Activated T-helper 2 cell treated with anti-CD3 and anti-CD28 coated beads, Interferon-gamma antibody, Interleukin-2, Interleukin-4, amounts not matched to agents 10 μg/mL and 5 μg/mL and 100 μg/mL, durations not matched to agents 14 hours and 24 hours and 36 hours (primary cell): ENCODE data around the gene TMEM106A. TPM values are rescaled to one million over a fixed set of nuclear protein-coding genes. Genes with fewer than 3 reads are reported as not detected.
"Not testable (repeated sequence)": the region's sequence is repeated elsewhere in the genome, so short reads cannot be mapped to it uniquely, and the experiment has no call there.

ENCODE experiments used
- DNase-seq: peaks from one replicate; pipeline ENCODE4 v3.0.0; 2021; ENCODE audit warnings: low spot score
- H3K27ac Mint-ChIP-seq: one replicate; pipeline ENCODE4 v1.8.0; 2021; ENCODE audit warnings: mixed read lengths
- H3K27me3 Mint-ChIP-seq: one replicate; pipeline ENCODE4 v1.8.0; 2021; ENCODE audit warnings: low read depth, mixed read lengths
- H3K36me3 Mint-ChIP-seq: one replicate; pipeline ENCODE4 v1.8.0; 2021; ENCODE audit warnings: low read depth, mixed read lengths
- H3K4me1 Mint-ChIP-seq: one replicate; pipeline ENCODE4 v1.8.0; 2021; ENCODE audit warnings: low read depth, mixed read lengths
- H3K4me3 Mint-ChIP-seq: one replicate; pipeline ENCODE4 v1.8.0; 2021; ENCODE audit warnings: low read depth, mild to moderate bottlenecking, moderate library complexity, mixed read lengths
- H3K9me3 Mint-ChIP-seq: one replicate; pipeline ENCODE4 v1.8.0; 2021; ENCODE audit warnings: mixed read lengths
- intact Hi-C: fragments of 100-400 bp; cut with micrococcal nuclease; formaldehyde crosslinking; loops from one replicate; pipeline ENCODE4 v1.15.1; 2023
- total RNA-seq: library from RNA; stranded (reverse); gene quantifications from 2 replicates; pipeline ENCODE4 v1.2.3, GENCODE V29; 2022

TMEM106A gene
- total RNA-seq, 1 donor from 2014 or later: 22.0 TPM

- H3K36me3 Mint-ChIP-seq: peaks cover 78% of the 10 kb centered on the region
- no peak for DNase-seq
- H3K27ac Mint-ChIP-seq: no peak overlapping the region
- no peaks in the 10 kb centered on the region for H3K4me1 Mint-ChIP-seq
- no peak overlapping the region for H3K4me3 Mint-ChIP-seq
- H3K9me3 Mint-ChIP-seq: no peaks in the 10 kb centered on the region
- H3K27me3 Mint-ChIP-seq: no peaks in the 10 kb centered on the region
- intact Hi-C loops: no loop called here
Measured at GRCh38 chr17:43193251-43193650, 18.4 kb upstream of the TMEM106A start.

GRCh38 chr17:43199633-43200032 lies 12.0 kb upstream of the TMEM106A start:
- Mint-ChIP-seq H3K9me3 (no peaks in the 10 kb centered on the region), H3K36me3 (peaks cover 66% of the 10 kb centered on the region), H3K27ac (peak overlapping the region; percentile 33), H3K27me3 (no peaks in the 10 kb centered on the region), H3K4me1 (no peaks in the 10 kb centered on the region), H3K4me3 (no peak overlapping the region)
- DNase-seq: no peak
- intact Hi-C loops: no loop called here

GRCh38 chr17:43200127-43200526 lies 11.5 kb upstream of the TMEM106A start:
- no peak overlapping the region for H3K4me3 Mint-ChIP-seq
- no peak overlapping the region for H3K27ac Mint-ChIP-seq
- intact Hi-C loops: no loop called here
- no peaks in the 10 kb centered on the region for H3K9me3 Mint-ChIP-seq
- H3K4me1 Mint-ChIP-seq: no peaks in the 10 kb centered on the region
- H3K27me3 Mint-ChIP-seq: no peaks in the 10 kb centered on the region
- DNase-seq: no peak
- H3K36me3 Mint-ChIP-seq: peaks cover 62% of the 10 kb centered on the region

GRCh38 chr17:43203013-43203412 lies 8.7 kb upstream of the TMEM106A start:
- intact Hi-C loops, H3K27me3 Mint-ChIP-seq: not testable (repeated sequence)
- H3K36me3 Mint-ChIP-seq: peaks cover 59% of the 10 kb centered on the region

GRCh38 chr17:43210576-43210975 lies 1.1 kb upstream of the TMEM106A start:
- no peaks in the 10 kb centered on the region for H3K27me3 Mint-ChIP-seq

More at GRCh38 chr17:43203013-43203412, 8.7 kb upstream of the TMEM106A start:
- not testable (repeated sequence) for H3K4me1 Mint-ChIP-seq, DNase-seq, H3K9me3 Mint-ChIP-seq, H3K27ac Mint-ChIP-seq, H3K4me3 Mint-ChIP-seq

GRCh38 chr17:43211123-43211479 lies 574 bp upstream of the TMEM106A start:
- peak overlapping the region; percentile 99 for H3K4me3 Mint-ChIP-seq
- intact Hi-C loops: loop anchor here (1.0 kb wide), 2 partner anchors 39 to 104 kb away; no protein-coding TSS in a partner anchor
- peak overlapping the region; percentile 93 for H3K27ac Mint-ChIP-seq
- H3K9me3 Mint-ChIP-seq: no peaks in the 10 kb centered on the region
- H3K27me3 Mint-ChIP-seq: no peaks in the 10 kb centered on the region
- DNase-seq: no peak
- peaks cover 29% of the 10 kb centered on the region for H3K4me1 Mint-ChIP-seq
- H3K36me3 Mint-ChIP-seq: peaks cover 50% of the 10 kb centered on the region

More at GRCh38 chr17:43210576-43210975, 1.1 kb upstream of the TMEM106A start:
- intact Hi-C loops: no loop called here
- Mint-ChIP-seq H3K9me3 (no peaks in the 10 kb centered on the region), H3K36me3 (peaks cover 48% of the 10 kb centered on the region), H3K4me3 (peak overlapping the region; percentile 99), H3K27ac (peak overlapping the region; percentile 93), H3K4me1 (peaks cover 29% of the 10 kb centered on the region)
- DNase-seq: no peak

GRCh38 chr17:43212641-43213490 lies 1.2 kb downstream of the TMEM106A start:
- Mint-ChIP-seq H3K4me3 (peak overlapping the region; percentile 99), H3K27me3 (no peaks in the 10 kb centered on the region), H3K9me3 (no peaks in the 10 kb centered on the region), H3K4me1 (peaks cover 33% of the 10 kb centered on the region), H3K27ac (peak overlapping the region; percentile 93), H3K36me3 (peaks cover 51% of the 10 kb centered on the region)
- no peak for DNase-seq
- intact Hi-C loops: no loop called here

GRCh38 chr17:43213545-43213944 lies 1.9 kb downstream of the TMEM106A start:
- Mint-ChIP-seq H3K27ac (peak overlapping the region; percentile 5), H3K4me3 (peak overlapping the region; percentile 99), H3K36me3 (peaks cover 48% of the 10 kb centered on the region), H3K9me3 (no peaks in the 10 kb centered on the region), H3K27me3 (no peaks in the 10 kb centered on the region), H3K4me1 (peaks cover 35% of the 10 kb centered on the region)
- no peak for DNase-seq
- intact Hi-C loops: no loop called here

GRCh38 chr17:43215341-43215740 lies 3.7 kb downstream of the TMEM106A start:
- Mint-ChIP-seq H3K4me3 (no peak overlapping the region), H3K4me1 (peaks cover 35% of the 10 kb centered on the region), H3K36me3 (peaks cover 40% of the 10 kb centered on the region), H3K9me3 (no peaks in the 10 kb centered on the region), H3K27ac (no peak overlapping the region), H3K27me3 (no peaks in the 10 kb centered on the region)
- DNase-seq: no peak
- intact Hi-C loops: no loop called here

- no peaks in the 10 kb centered on the region for H3K27me3 Mint-ChIP-seq
- no peak overlapping the region for H3K27ac Mint-ChIP-seq
- no peaks in the 10 kb centered on the region for H3K9me3 Mint-ChIP-seq
- peaks cover 38% of the 10 kb centered on the region for H3K36me3 Mint-ChIP-seq
- no peak overlapping the region for H3K4me3 Mint-ChIP-seq
- H3K4me1 Mint-ChIP-seq: peaks cover 28% of the 10 kb centered on the region
- intact Hi-C loops: no loop called here
- DNase-seq: no peak
Measured at GRCh38 chr17:43216369-43216761, 4.7 kb downstream of the TMEM106A start.

- Mint-ChIP-seq H3K4me3 (no peak overlapping the region), H3K36me3 (peaks cover 41% of the 10 kb centered on the region), H3K27ac (no peak overlapping the region), H3K4me1 (peaks cover 27% of the 10 kb centered on the region), H3K9me3 (no peaks in the 10 kb centered on the region), H3K27me3 (no peaks in the 10 kb centered on the region)
- DNase-seq: no peak
- intact Hi-C loops: no loop called here
Measured at GRCh38 chr17:43216762-43217613, 5.3 kb downstream of the TMEM106A start.

GRCh38 chr17:43217614-43218087 lies 6.0 kb downstream of the TMEM106A start:
- H3K36me3 Mint-ChIP-seq: peaks cover 38% of the 10 kb centered on the region
- H3K4me1 Mint-ChIP-seq: peaks cover 21% of the 10 kb centered on the region
- H3K27me3 Mint-ChIP-seq: no peaks in the 10 kb centered on the region
- H3K27ac Mint-ChIP-seq: no peak overlapping the region
- H3K4me3 Mint-ChIP-seq: no peak overlapping the region
- DNase-seq: no peak
- intact Hi-C loops: no loop called here
- no peaks in the 10 kb centered on the region for H3K9me3 Mint-ChIP-seq

GRCh38 chr17:43219001-43219400 lies 7.3 kb downstream of the TMEM106A start:
- Mint-ChIP-seq H3K4me3 (no peak overlapping the region), H3K27me3 (no peaks in the 10 kb centered on the region), H3K4me1 (peaks cover 7% of the 10 kb centered on the region), H3K36me3 (peaks cover 33% of the 10 kb centered on the region), H3K27ac (no peak overlapping the region), H3K9me3 (no peaks in the 10 kb centered on the region)
- intact Hi-C loops: no loop called here
- no peak for DNase-seq
